HFFc6 (cell line): ENCODE data around the gene DUSP1. TPM values are rescaled to one million over a fixed set of nuclear protein-coding genes. Genes with fewer than 3 reads are reported as not detected.

Experiments used
- DNase-seq: peaks from one replicate; pipeline ENCODE4 v3.0.0-alpha.2; 2018
- H3K27ac Mint-ChIP-seq: 2 replicates; pipeline ENCODE4 v1.8.0; 2020; ENCODE audit warnings: mild to moderate bottlenecking, mixed read lengths
- H3K27me3 Mint-ChIP-seq: 2 replicates; pipeline ENCODE4 v1.8.0; 2021; ENCODE audit warnings: mild to moderate bottlenecking, moderate library complexity, mixed read lengths; ENCODE audit not compliant: insufficient read depth
- H3K36me3 Mint-ChIP-seq: 2 replicates; pipeline ENCODE4 v1.8.0; 2021; ENCODE audit warnings: low read depth, mixed read lengths
- H3K4me1 Mint-ChIP-seq: 2 replicates; pipeline ENCODE4 v1.8.0; 2020; ENCODE audit warnings: low read depth, mixed read lengths
- H3K4me3 Mint-ChIP-seq: 2 replicates; pipeline ENCODE4 v1.8.0; 2020; ENCODE audit warnings: mild to moderate bottlenecking, moderate library complexity, mixed read lengths
- H3K9me3 Mint-ChIP-seq: 2 replicates; pipeline ENCODE4 v1.8.0; 2020; ENCODE audit warnings: mild to moderate bottlenecking, mixed read lengths
- CTCF ChIP-seq: fragments of 200-600 bp; sonication (generic); IDR thresholded peaks from 2 replicates; pipeline ENCODE4 v1.5.0; 2021; ENCODE audit warnings: antibody characterized with exemption, mild to moderate bottlenecking
- total RNA-seq, 6 experiments: library from RNA; stranded (reverse); fragmentation: NEBNext Ultra II Directional; extraction: Animal tissue kit (Norgen Biotek cat#: 25700); gene quantifications; 2 replicates in 1 of 6; 3 replicates in 5 of 6; pipeline ENCODE4 v1.2.3, GENCODE V29; 2021

DUSP1 gene
- total RNA-seq, 6 experiments from 2014 or later: 213 to 319 (median 307) TPM

DNA sequence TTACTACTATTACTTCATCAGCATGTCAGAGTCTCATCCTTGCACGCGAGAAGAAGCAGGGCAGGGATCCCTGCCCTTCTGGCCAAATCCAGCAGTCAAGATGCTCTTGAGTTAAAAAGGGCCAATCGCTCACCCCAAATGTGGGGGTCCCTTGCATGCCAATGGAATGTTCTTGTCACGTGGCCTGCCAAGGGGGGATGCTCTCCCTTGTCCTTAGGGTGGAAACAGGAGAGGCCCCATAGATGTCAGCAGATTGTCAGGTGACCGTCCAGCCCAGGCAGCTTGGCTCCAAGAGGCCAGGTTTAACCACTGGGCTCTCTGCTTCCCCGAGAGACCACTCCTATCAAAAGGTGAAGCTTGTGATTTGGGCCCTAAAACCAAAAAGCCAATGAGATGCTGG lies 25.3 kb upstream of the DUSP1 start:
- Mint-ChIP-seq H3K4me1 (peaks cover 86% of the 10 kb centered on the region), H3K9me3 (no peaks in the 10 kb centered on the region), H3K4me3 (no peak overlapping the region), H3K27ac (peak overlapping the region; percentile 89), H3K36me3 (no peaks in the 10 kb centered on the region), H3K27me3 (peaks cover under 1% of the 10 kb centered on the region)
- no peak for TF ChIP-seq CTCF
- DNase-seq: no peak

DNA sequence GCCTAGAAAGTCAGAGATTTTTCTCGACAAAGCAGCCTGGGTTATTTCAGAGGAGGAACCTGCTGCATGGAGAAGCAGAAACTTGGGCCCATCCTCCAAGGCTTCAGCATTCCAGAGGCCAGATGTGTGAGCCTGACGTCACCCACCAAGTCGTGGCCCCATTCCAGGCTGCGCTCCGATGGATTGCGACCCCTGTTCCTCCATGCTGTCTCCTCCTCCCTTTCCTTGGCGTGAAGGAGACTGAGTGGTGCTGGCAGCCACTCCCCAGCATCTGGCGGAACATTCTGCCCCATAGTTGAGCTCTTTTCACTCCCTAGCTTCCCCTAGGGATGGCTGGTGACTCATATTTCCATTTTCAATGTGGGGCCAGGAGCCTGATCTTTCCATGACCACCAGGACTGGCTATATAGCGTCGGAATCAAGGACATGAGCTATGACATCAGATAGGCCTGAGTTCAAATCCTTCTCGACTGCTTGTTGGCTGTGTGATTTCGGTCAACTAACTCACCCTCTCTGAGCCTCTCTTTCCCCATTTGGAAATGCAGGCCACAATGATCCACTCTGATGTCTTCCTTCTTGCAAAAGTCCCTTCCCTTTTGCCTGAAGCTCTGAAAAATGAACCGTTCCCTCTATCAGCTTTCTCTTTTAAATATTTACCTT lies 24.5 kb upstream of the DUSP1 start:
- Mint-ChIP-seq H3K9me3 (no peaks in the 10 kb centered on the region), H3K36me3 (no peaks in the 10 kb centered on the region), H3K27me3 (no peaks in the 10 kb centered on the region; the same call in 1 of the 2 replicates), H3K27ac (peak overlapping the region; percentile 89), H3K4me3 (peak overlapping the region; percentile 42; the same call in 1 of the 2 replicates), H3K4me1 (peaks cover 85% of the 10 kb centered on the region)
- DNase-seq: peak; percentile 82
- TF ChIP-seq CTCF: no peak; the same call in 1 of the 2 replicates

GRCh38 chr5:172793577-172794488 lies 22.8 kb upstream of the DUSP1 start:
- no peak for TF ChIP-seq CTCF
- Mint-ChIP-seq H3K9me3 (no peaks in the 10 kb centered on the region), H3K27me3 (no peaks in the 10 kb centered on the region; the same call in 1 of the 2 replicates), H3K4me3 (peak overlapping the region; percentile 72), H3K27ac (peak overlapping the region; percentile 89), H3K4me1 (peaks cover 78% of the 10 kb centered on the region), H3K36me3 (no peaks in the 10 kb centered on the region)
- DNase-seq: peak; percentile 26

- Mint-ChIP-seq H3K27ac (peak overlapping the region; percentile 89), H3K9me3 (no peaks in the 10 kb centered on the region), H3K27me3 (no peaks in the 10 kb centered on the region; the same call in 1 of the 2 replicates), H3K4me1 (peaks cover 69% of the 10 kb centered on the region), H3K36me3 (no peaks in the 10 kb centered on the region), H3K4me3 (no peak overlapping the region)
- no peak for DNase-seq
- TF ChIP-seq CTCF: no peak
Observed at GRCh38 chr5:172792701-172793570, 21.9 kb upstream of the DUSP1 start.
